ENCODE measurements around the gene VWA5B1. TPM values are rescaled to one million over a fixed set of nuclear protein-coding genes. Genes with fewer than 3 reads are reported as not detected.
A peak's percentile ranks its signal among the peaks of the same experiment; 100 is the strongest.
"Not testable (repeated sequence)": the region's sequence is repeated elsewhere in the genome, so short reads cannot be mapped to it uniquely, and the experiment has no call there.

VWA5B1 gene
- total RNA-seq, 1 donor from 2014 or later: not detected

- DNase-seq: no peak
- ChIA-PET POLR2A (interaction anchor here (0.6 kb wide), 1 partner anchor 105 kb away, joined by 3 read pairs; no protein-coding TSS in a partner anchor), CTCF (no interaction called here)
- no peak for ATAC-seq (ENCODE audit: low read depth)
- peaks cover 6% of the 10 kb centered on the region for H3K9me3 Mint-ChIP-seq
- H3K27ac Mint-ChIP-seq: no peak overlapping the region
- H3K36me3 Mint-ChIP-seq (ENCODE audit: low read depth): no peaks in the 10 kb centered on the region
- intact Hi-C loops (cut with micrococcal nuclease): no loop called here
- H3K27me3 Mint-ChIP-seq: peaks cover 46% of the 10 kb centered on the region
- H3K4me3 Mint-ChIP-seq: no peak overlapping the region
- H3K4me1 Mint-ChIP-seq: no peaks in the 10 kb centered on the region
- no peak for TF ChIP-seq CTCF (IDR thresholded peaks at IDR 0.05)
Observed at GRCh38 chr1:20285510-20285909, 5.2 kb upstream of the VWA5B1 start.

- POLR2A ChIA-PET; intact Hi-C loops (cut with micrococcal nuclease); ATAC-seq (ENCODE audit: low read depth); CTCF ChIA-PET; H3K9me3 Mint-ChIP-seq; DNase-seq; H3K4me3 Mint-ChIP-seq; H3K36me3 Mint-ChIP-seq (ENCODE audit: low read depth); H3K27ac Mint-ChIP-seq: not testable (repeated sequence)
- Mint-ChIP-seq H3K27me3 (peaks cover 59% of the 10 kb centered on the region), H3K4me1 (peaks cover 10% of the 10 kb centered on the region)
Observed at GRCh38 chr1:20287696-20288095, 3.0 kb upstream of the VWA5B1 start.

GRCh38 chr1:20291645-20292084 is 990 bp downstream of the VWA5B1 start:
- intact Hi-C loops (cut with micrococcal nuclease): no loop called here
- H3K27me3 Mint-ChIP-seq: peaks cover 54% of the 10 kb centered on the region

GRCh38 chr1:20298626-20299025 is 8.0 kb downstream of the VWA5B1 start:
- ChIA-PET POLR2A (interaction anchor here (0.6 kb wide), 1 partner anchor 213 kb away, joined by 6 read pairs; no protein-coding TSS in a partner anchor), CTCF (no interaction called here)
- TF ChIP-seq CTCF (IDR thresholded peaks at IDR 0.05): no peak
- Mint-ChIP-seq H3K4me3 (no peak overlapping the region), H3K27me3 (peaks cover 14% of the 10 kb centered on the region), H3K9me3 (no peaks in the 10 kb centered on the region), H3K27ac (no peak overlapping the region), H3K36me3 (ENCODE audit: low read depth) (no peaks in the 10 kb centered on the region), H3K4me1 (no peaks in the 10 kb centered on the region)
- no peak for DNase-seq
- no peak for ATAC-seq (ENCODE audit: low read depth)
- intact Hi-C loops (cut with micrococcal nuclease): no loop called here

More at GRCh38 chr1:20291645-20292084, 990 bp downstream of the VWA5B1 start:
- DNase-seq (no peak), ATAC-seq (ENCODE audit: low read depth) (no peak)
- H3K9me3 Mint-ChIP-seq: no peaks in the 10 kb centered on the region
- CTCF ChIA-PET: no interaction called here
- no peak overlapping the region for H3K27ac Mint-ChIP-seq
- no peak for TF ChIP-seq CTCF (IDR thresholded peaks at IDR 0.05)
- peaks cover 10% of the 10 kb centered on the region for H3K4me1 Mint-ChIP-seq
- H3K36me3 Mint-ChIP-seq (ENCODE audit: low read depth): no peaks in the 10 kb centered on the region
- H3K4me3 Mint-ChIP-seq: peak overlapping the region; percentile 36
- POLR2A ChIA-PET: no interaction called here

- DNase-seq (no peak), ATAC-seq (ENCODE audit: low read depth) (no peak)
- intact Hi-C loops (cut with micrococcal nuclease): no loop called here
- Mint-ChIP-seq H3K27ac (no peak overlapping the region), H3K4me3 (no peak overlapping the region), H3K9me3 (no peaks in the 10 kb centered on the region), H3K27me3 (peaks cover 12% of the 10 kb centered on the region), H3K4me1 (no peaks in the 10 kb centered on the region), H3K36me3 (ENCODE audit: low read depth) (no peaks in the 10 kb centered on the region)
- no peak for TF ChIP-seq CTCF (IDR thresholded peaks at IDR 0.05)
- ChIA-PET POLR2A (no interaction called here), CTCF (no interaction called here)
Observed at GRCh38 chr1:20301463-20302107, 10.9 kb downstream of the VWA5B1 start.

GRCh38 chr1:20302108-20302471 is 11.4 kb downstream of the VWA5B1 start:
- intact Hi-C loops (cut with micrococcal nuclease): no loop called here
- no peaks in the 10 kb centered on the region for H3K36me3 Mint-ChIP-seq (ENCODE audit: low read depth)
- no peaks in the 10 kb centered on the region for H3K4me1 Mint-ChIP-seq
- TF ChIP-seq CTCF (IDR thresholded peaks at IDR 0.05): no peak
- ChIA-PET CTCF (no interaction called here), POLR2A (no interaction called here)
- H3K27ac Mint-ChIP-seq: no peak overlapping the region
- ATAC-seq (ENCODE audit: low read depth) (no peak), DNase-seq (no peak)
- H3K9me3 Mint-ChIP-seq: no peaks in the 10 kb centered on the region
- H3K27me3 Mint-ChIP-seq: peaks cover 11% of the 10 kb centered on the region
- H3K4me3 Mint-ChIP-seq: no peak overlapping the region

Measured in activated B cell treated with CpG ODN at 0.5 μM for 24 hours (primary cell).